ENCODE measurements around the gene SOX6.

SOX6 gene

DNA sequence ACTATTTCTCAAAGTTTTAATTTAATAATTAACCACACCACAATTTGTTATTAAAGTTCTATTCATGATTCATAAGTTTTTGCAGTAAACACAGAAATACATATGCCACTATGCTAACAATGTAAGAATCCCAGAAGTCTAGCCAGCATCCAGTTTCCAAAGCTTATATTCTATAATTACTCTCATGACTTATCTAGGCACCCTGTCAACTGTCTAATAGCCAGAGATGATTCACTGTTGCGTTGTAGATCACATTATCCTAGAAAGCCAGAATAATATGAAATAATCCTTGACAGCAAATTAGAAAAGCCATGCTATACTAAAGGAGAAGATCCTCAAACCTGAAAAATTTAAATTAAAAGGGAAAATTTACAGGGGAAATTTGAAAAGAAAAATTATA lies 141.0 kb downstream of the SOX6 start:
- no peak overlapping the region for H3K27ac Mint-ChIP-seq
- H3K9me3 Mint-ChIP-seq: no peaks in the 10 kb centered on the region
- no peak overlapping the region for H3K4me3 Mint-ChIP-seq
- no peak for DNase-seq
- TF ChIP-seq, protein P1, sequence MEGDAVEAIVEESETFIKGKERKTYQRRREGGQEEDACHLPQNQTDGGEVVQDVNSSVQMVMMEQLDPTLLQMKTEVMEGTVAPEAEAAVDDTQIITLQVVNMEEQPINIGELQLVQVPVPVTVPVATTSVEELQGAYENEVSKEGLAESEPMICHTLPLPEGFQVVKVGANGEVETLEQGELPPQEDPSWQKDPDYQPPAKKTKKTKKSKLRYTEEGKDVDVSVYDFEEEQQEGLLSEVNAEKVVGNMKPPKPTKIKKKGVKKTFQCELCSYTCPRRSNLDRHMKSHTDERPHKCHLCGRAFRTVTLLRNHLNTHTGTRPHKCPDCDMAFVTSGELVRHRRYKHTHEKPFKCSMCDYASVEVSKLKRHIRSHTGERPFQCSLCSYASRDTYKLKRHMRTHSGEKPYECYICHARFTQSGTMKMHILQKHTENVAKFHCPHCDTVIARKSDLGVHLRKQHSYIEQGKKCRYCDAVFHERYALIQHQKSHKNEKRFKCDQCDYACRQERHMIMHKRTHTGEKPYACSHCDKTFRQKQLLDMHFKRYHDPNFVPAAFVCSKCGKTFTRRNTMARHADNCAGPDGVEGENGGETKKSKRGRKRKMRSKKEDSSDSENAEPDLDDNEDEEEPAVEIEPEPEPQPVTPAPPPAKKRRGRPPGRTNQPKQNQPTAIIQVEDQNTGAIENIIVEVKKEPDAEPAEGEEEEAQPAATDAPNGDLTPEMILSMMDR (IDR thresholded peaks at IDR 0.05): no peak
- H3K4me1 Mint-ChIP-seq: peaks cover 9% of the 10 kb centered on the region
- no peaks in the 10 kb centered on the region for H3K36me3 Mint-ChIP-seq (ENCODE audit: low read depth)
- peaks cover 3% of the 10 kb centered on the region for H3K27me3 Mint-ChIP-seq (ENCODE audit: low read depth, poor library complexity)

DNA sequence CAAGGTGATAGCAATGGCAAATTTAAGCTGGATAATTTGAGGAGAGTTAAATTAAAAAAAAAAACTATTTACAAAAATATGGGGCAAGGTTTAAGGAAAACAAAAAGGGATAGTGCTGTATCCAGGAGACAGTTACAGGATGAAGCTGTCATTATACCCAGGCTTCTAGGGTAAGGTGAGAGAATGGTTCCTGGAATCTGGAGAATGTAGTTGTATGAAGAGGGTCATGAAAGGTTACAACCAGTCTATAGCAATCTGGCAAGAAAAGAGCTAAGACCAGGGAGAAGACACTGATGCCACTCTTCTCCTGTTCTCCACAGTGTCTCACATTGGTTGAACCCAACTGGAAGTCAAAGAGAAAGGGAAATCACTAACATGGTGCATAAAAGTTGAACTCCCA lies 144.9 kb downstream of the SOX6 start:
- H3K4me1 Mint-ChIP-seq: peaks cover 9% of the 10 kb centered on the region
- H3K27me3 Mint-ChIP-seq (ENCODE audit: low read depth, poor library complexity): peaks cover 3% of the 10 kb centered on the region
- no peak overlapping the region for H3K4me3 Mint-ChIP-seq
- no peaks in the 10 kb centered on the region for H3K9me3 Mint-ChIP-seq
- peak overlapping the region; percentile 56 for H3K27ac Mint-ChIP-seq
- TF ChIP-seq, protein P1 (IDR thresholded peaks at IDR 0.05): no peak
- DNase-seq: no peak
- H3K36me3 Mint-ChIP-seq (ENCODE audit: low read depth): no peaks in the 10 kb centered on the region

DNA sequence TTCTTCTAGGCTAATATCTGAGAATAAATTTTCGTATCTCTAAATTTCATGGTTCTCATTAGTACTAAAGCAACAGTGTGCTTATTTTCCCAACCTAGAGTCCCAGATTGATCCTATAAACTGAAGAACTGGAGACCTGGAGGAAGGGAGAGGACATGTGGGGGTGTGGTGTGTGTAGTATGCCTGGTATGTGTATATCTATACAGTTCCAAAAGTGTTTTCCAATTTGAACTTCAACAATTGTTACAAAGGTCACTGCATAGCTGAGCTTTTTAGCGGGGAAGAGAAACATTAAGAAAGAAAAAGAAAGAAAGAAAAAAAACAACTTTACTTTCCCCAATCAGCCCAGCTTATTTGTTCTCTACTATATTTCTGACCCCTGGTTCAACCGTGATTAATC lies 152.1 kb downstream of the SOX6 start:
- DNase-seq: no peak
- Mint-ChIP-seq H3K36me3 (ENCODE audit: low read depth) (no peaks in the 10 kb centered on the region), H3K4me1 (peaks cover 7% of the 10 kb centered on the region), H3K27me3 (ENCODE audit: low read depth, poor library complexity) (no peaks in the 10 kb centered on the region), H3K4me3 (no peak overlapping the region), H3K27ac (no peak overlapping the region), H3K9me3 (peaks cover 11% of the 10 kb centered on the region)
- TF ChIP-seq, protein P1 (IDR thresholded peaks at IDR 0.05): no peak

DNA sequence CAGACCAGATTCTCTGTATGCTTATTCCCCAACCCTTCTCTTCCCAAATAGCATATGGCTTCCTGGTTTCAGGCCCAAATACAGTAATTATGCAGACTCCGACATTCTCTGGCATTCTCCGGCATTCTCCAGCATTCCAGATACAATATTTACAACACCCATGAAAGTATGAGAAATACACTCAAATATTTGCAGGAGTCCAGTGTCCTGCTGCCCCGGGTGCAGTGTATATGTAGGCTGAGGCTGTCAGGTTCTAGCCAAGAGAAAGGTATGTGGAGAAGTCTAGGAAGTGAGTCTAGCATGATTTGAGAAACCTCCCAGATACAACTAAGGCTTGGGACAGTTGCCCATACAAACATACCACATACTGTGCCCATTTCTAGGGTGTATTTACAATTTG lies 160.7 kb downstream of the SOX6 start:
- no peak overlapping the region for H3K4me3 Mint-ChIP-seq
- no peaks in the 10 kb centered on the region for H3K27me3 Mint-ChIP-seq (ENCODE audit: low read depth, poor library complexity)
- H3K36me3 Mint-ChIP-seq (ENCODE audit: low read depth): peaks cover 4% of the 10 kb centered on the region
- H3K4me1 Mint-ChIP-seq: peaks cover 63% of the 10 kb centered on the region
- H3K27ac Mint-ChIP-seq: no peak overlapping the region
- no peak for DNase-seq
- TF ChIP-seq, protein P1 (IDR thresholded peaks at IDR 0.05): no peak
- no peaks in the 10 kb centered on the region for H3K9me3 Mint-ChIP-seq

GRCh38 chr11:16194566-16194965 lies 161.8 kb downstream of the SOX6 start:
- Mint-ChIP-seq H3K27ac (peak overlapping the region; percentile 94), H3K36me3 (ENCODE audit: low read depth) (peaks cover 4% of the 10 kb centered on the region), H3K27me3 (ENCODE audit: low read depth, poor library complexity) (no peaks in the 10 kb centered on the region), H3K4me3 (no peak overlapping the region), H3K9me3 (no peaks in the 10 kb centered on the region), H3K4me1 (peaks cover 58% of the 10 kb centered on the region)
- TF ChIP-seq, protein P1 (IDR thresholded peaks at IDR 0.05): no peak
- DNase-seq: no peak

- H3K4me3 Mint-ChIP-seq: no peak overlapping the region
- H3K27ac Mint-ChIP-seq: peak overlapping the region; percentile 33
- no peaks in the 10 kb centered on the region for H3K27me3 Mint-ChIP-seq (ENCODE audit: low read depth, poor library complexity)
- DNase-seq: no peak
- TF ChIP-seq, protein P1 (IDR thresholded peaks at IDR 0.05): no peak
- H3K9me3 Mint-ChIP-seq: no peaks in the 10 kb centered on the region
- H3K4me1 Mint-ChIP-seq: peaks cover 55% of the 10 kb centered on the region
- peaks cover 4% of the 10 kb centered on the region for H3K36me3 Mint-ChIP-seq (ENCODE audit: low read depth)
Observed at GRCh38 chr11:16193897-16194381, 162.4 kb downstream of the SOX6 start.

Data from nephron progenitor cell (in vitro differentiated cells).